Measurements from ENCODE around the gene C19orf73. TPM values are rescaled to one million over a fixed set of nuclear protein-coding genes. Genes with fewer than 3 reads are reported as not detected.

Gene C19orf73
- total and polyA plus RNA-seq, 9 of the 15 experiments (the other 6 are each of a cell fraction or from before 2014, with no cell fraction given) = 0.08 to 7.4 (median 1.4) TPM

GRCh38 chr19:49152119-49152550 is 33.2 kb upstream of the C19orf73 start (continued):
- TF ChIP-seq PKNOX1 (IDR thresholded peaks at IDR 0.05) (peak; percentile 23; the same call in 1 of the 2 replicates), ZBTB12 (CRISPR knock-in tag; IDR thresholded peaks at IDR 0.05) (no peak)

- intact Hi-C loops (cut with micrococcal nuclease) = loop anchor here (5.0 to 10.0 kb wide), 3 partner anchors 157 to 819 kb away; partner anchors contain the start of genes GYS1, RUVBL2 and SLC17A7
- peaks cover 47% of the 10 kb centered on the region; the same call in 2 of the 3 replicates for H3K79me2 ChIP-seq (ENCODE audit: control insufficient read depth, insufficient read depth, low read length)
- ChIA-PET POLR2A (interaction anchor here (0.6 to 2.0 kb wide), 10 partner anchors 10 to 701 kb away, joined by 3 to 11 read pairs (median 3); no protein-coding TSS in a partner anchor), CTCF (ENCODE audit: low intra/inter-chr PET ratio) (no interaction called here)
- H3K27ac ChIP-seq (ENCODE audit: extremely low read depth, low read depth, low read length) = peak overlapping the region; percentile 89
- no TSS peak for BruUV-seq (replicated peaks)
- no peaks in the 10 kb centered on the region for H3K36me3 ChIP-seq (ENCODE audit: control insufficient read depth, insufficient read depth, low read length)
- FAIRE-seq (peak; percentile 95), DNase-seq (ENCODE audit: extremely low read depth in 1 of 4, low spot score in 3 of 4) (peak; percentile 86 to 97 (median 90)), ATAC-seq (peak; percentile 64)
- H2AFZ ChIP-seq (ENCODE audit: low read depth, low read length) = peak overlapping the region; percentile 69
- WGBS (ENCODE audit: insufficient coverage, low coverage, missing lambda C conversion rate) = 1% methylated on average over 38 of the region's 45 CpGs
- peak overlapping the region; percentile 99 for H3K4me2 ChIP-seq (ENCODE audit: insufficient read depth, low read length)
- in situ Hi-C loops (cut with MboI) = no loop called here
- peaks cover 50 to 88% of the 10 kb centered on the region in 2 experiments for H3K4me1 ChIP-seq (replicated peaks in 1 of 2; ENCODE audit: control insufficient read depth in 2 of 2, insufficient read depth in 2 of 2, low read length in 2 of 2)
- H4K20me1 ChIP-seq (replicated peaks; ENCODE audit: control insufficient read depth, insufficient read depth, low read length) = peaks cover 5% of the 10 kb centered on the region; the same call in 1 of the 2 replicates
- H3K27me3 ChIP-seq (ENCODE audit: control insufficient read depth in 2 of 2, insufficient read depth in 2 of 2, low read length in 2 of 2) = no peaks in the 10 kb centered on the region
- H3K9me1 ChIP-seq (ENCODE audit: control insufficient read depth, insufficient read depth, low read length) = no peaks in the 10 kb centered on the region
- H3K4me3 ChIP-seq = peak overlapping the region; percentile 54
- H3K9ac ChIP-seq (ENCODE audit: insufficient read depth in 1 of 2, low read depth in 2 of 2, low read length in 2 of 2) = peak overlapping the region; percentile 86 to 98
- no peaks in the 10 kb centered on the region for H3K9me3 ChIP-seq (replicated peaks; ENCODE audit: control insufficient read depth, insufficient read depth, low read depth, low read length)
- no peak for TF ChIP-seq HBP1 (CRISPR knock-in tag; IDR thresholded peaks at IDR 0.05)
- TF ChIP-seq HDAC2 (IDR thresholded peaks at IDR 0.05) = peak; percentile 76
- peak; percentile 39; the same call in 1 of the 2 replicates for TF ChIP-seq ELF4 (CRISPR knock-in tag; IDR thresholded peaks at IDR 0.05)
- no peak for TF ChIP-seq MCM3 (IDR thresholded peaks at IDR 0.05)
- TF ChIP-seq ZNF24 (IDR thresholded peaks at IDR 0.05) = no peak
- TF ChIP-seq ZNF589 (CRISPR knock-in tag; IDR thresholded peaks at IDR 0.05; ENCODE audit: low read depth) = no peak
- no peak for TF ChIP-seq IFI16 (CRISPR knock-in tag; IDR thresholded peaks at IDR 0.05)
- no peak for TF ChIP-seq FOXJ3 (CRISPR knock-in tag; IDR thresholded peaks at IDR 0.05)
- TF ChIP-seq ZNF830 (CRISPR knock-in tag; IDR thresholded peaks at IDR 0.05) = no peak
- TF ChIP-seq HMBOX1 (IDR thresholded peaks at IDR 0.05) = no peak
- no peak for TF ChIP-seq FUS (optimal IDR thresholded peaks at IDR 0.05; ENCODE audit: low read depth, low read length)
- TF ChIP-seq NR3C1 (CRISPR knock-in tag; IDR thresholded peaks at IDR 0.05) = no peak
- TF ChIP-seq ELF2 (CRISPR knock-in tag; IDR thresholded peaks at IDR 0.05) = no peak
- TF ChIP-seq PURB (CRISPR knock-in tag; IDR thresholded peaks at IDR 0.05; ENCODE audit: low read depth) = no peak
- no peak for TF ChIP-seq BRD4 (IDR thresholded peaks at IDR 0.05)
Measured at GRCh38 chr19:49151267-49152118, 32.5 kb upstream of the C19orf73 start.

All from K562 (cell line).